Neural progenitor cell (in vitro differentiated cells): ENCODE data around the gene UBL5.

Experiments
- CTCF ChIP-seq: fragments of 200-600 bp; sonication (generic); IDR thresholded peaks from 2 replicates; pipeline ENCODE4 v1.5.1; 2017; ENCODE audit warnings: antibody characterized with exemption, mild to moderate bottlenecking
- EZH2 ChIP-seq: fragments of 200-600 bp; sonication (generic); IDR thresholded peaks from 2 replicates; pipeline ENCODE4 v1.6.1; 2017; ENCODE audit warnings: antibody characterized with exemption, mild to moderate bottlenecking, moderate library complexity
- EZH2phosphoT487 ChIP-seq: fragments of 200-600 bp; sonication (generic); IDR thresholded peaks from 2 replicates; pipeline ENCODE4 v1.6.1; 2017; ENCODE audit warnings: antibody characterized with exemption

GRCh38 chr19:9868983-9869617 lies 41.4 kb downstream of the UBL5 start:
- no peak for TF ChIP-seq EZH2
- TF ChIP-seq CTCF = no peak
- no peak for TF ChIP-seq EZH2phosphoT487
